AG04449 (cell line): ENCODE results near the gene PLEKHG4.

ENCODE experiments used
- CTCF ChIA-PET: fragments of 350-600 bp; formaldehyde crosslinking; extraction: SDS; loops from one replicate; lab custom pipeline; 2021; ENCODE audit warnings: antibody characterized with exemption; lab: Yijun Ruan, JAX
- POLR2A ChIA-PET: fragments of 400-600, 350-600 bp; formaldehyde crosslinking; extraction: SDS; loops from one replicate; lab custom pipeline; 2020; ENCODE audit warnings: antibody characterized with exemption, inconsistent platforms; lab: Yijun Ruan, JAX
- DNase-seq: peaks from one replicate; pipeline ENCODE4 v3.0.0-alpha.2; 2010; ENCODE audit warnings: low read depth, low spot score
- H3K4me3 ChIP-seq: 2 replicates; pipeline ENCODE4 v1.5.1; 2011; ENCODE audit warnings: low read depth, mild to moderate bottlenecking, control low read depth, low read length
- CTCF ChIP-seq: IDR thresholded peaks from one replicate; pipeline ENCODE4 v1.5.1; 2011; ENCODE audit warnings: mild to moderate bottlenecking, moderate library complexity, low read length, control low read depth, inconsistent platforms; ENCODE audit not compliant: insufficient read depth; ENCODE audit errors: missing control alignments

Gene PLEKHG4

GRCh38 chr16:67254801-67255552 lies 24.4 kb upstream of the PLEKHG4 start:
- ChIA-PET POLR2A (no interaction called here), CTCF (no interaction called here)
- no peak for TF ChIP-seq CTCF
- no peak for DNase-seq
- no peak overlapping the region for H3K4me3 ChIP-seq

- POLR2A ChIA-PET = no interaction called here
- no peak overlapping the region for H3K4me3 ChIP-seq
These were observed 23.6 kb upstream of the PLEKHG4 start for GRCh38 chr16:67255553-67256221.

DNA sequence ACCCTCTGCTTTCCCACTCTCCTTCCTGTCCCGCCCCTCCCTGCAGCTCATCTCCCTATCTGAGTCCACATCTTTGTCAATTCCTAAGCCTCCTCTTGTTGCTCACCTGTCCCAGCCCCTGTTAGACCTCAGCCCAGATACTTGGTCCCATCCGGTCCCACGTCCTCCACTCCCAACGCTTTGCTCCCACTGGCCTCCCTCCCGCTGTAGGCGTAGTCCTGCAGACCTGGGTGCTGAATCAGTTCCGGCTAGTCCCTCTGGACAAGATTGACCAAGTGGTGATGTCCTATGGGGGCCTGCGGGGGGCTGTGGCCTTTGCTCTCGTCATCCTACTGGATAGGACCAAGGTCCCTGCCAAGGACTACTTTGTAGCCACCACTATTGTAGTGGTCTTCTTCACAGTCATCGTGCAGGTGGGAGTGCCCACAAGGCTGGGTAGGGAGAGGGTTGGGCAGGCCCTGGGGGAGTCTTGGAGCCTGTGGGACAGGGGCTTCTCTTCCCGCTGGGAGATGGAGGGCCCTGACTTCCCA lies 22.6 kb upstream of the PLEKHG4 start:
- CTCF ChIA-PET = interaction anchor here (0.8 to 5.4 kb wide), 5 partner anchors 10 to 226 kb away, joined by 3 to 66 read pairs (median 4); no protein-coding TSS in a partner anchor
- TF ChIP-seq CTCF = no peak
- no peak overlapping the region for H3K4me3 ChIP-seq
- POLR2A ChIA-PET = no interaction called here
- no peak for DNase-seq

More at GRCh38 chr16:67255553-67256221, 23.6 kb upstream of the PLEKHG4 start:
- DNase-seq = no peak
- no peak for TF ChIP-seq CTCF
- CTCF ChIA-PET = interaction anchor here (0.8 kb wide), 1 partner anchor 12 kb away, joined by 3 read pairs; no protein-coding TSS in a partner anchor

DNA sequence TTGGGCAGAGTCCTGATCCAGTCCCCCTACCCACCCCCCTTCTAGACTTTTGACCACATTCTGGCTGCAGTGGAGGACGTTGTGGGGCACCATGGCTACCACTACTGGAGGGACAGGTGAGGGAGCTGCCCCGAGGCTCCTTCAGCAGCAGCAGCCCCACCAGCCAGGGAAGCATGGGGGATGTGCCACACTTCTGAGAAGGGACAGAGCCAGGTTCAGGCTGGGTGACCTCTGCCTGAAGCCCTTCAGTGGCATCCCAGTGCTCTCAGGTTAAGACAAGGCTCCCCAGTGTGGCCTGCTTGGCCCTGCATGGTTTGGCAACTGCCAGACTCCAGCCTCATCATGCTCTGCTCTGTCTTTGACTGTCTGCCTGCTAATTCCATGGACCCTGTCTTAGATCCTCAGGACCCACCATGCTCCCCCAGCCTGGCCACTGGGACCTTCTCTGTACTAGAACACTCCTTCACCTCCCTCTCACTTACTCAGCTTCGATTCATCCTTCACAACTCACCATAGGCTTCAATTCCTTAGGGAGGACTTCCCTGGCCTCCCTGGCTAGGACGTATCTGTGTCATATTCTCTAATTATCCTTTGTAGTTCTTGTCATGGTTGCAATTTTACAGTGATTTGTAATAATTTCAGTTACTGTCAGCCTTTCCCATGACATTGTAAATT lies 21.7 kb upstream of the PLEKHG4 start:
- no peak overlapping the region for H3K4me3 ChIP-seq
- ChIA-PET CTCF (interaction anchor here (0.7 to 5.4 kb wide), 9 partner anchors 8 to 225 kb away, joined by 3 to 66 read pairs (median 4); partner anchors contain the start of genes FHOD1, SLC9A5 and ZDHHC1), POLR2A (interaction anchor here (1.0 kb wide), 1 partner anchor 19 kb away, joined by 4 read pairs; no protein-coding TSS in a partner anchor)
- no peak for DNase-seq
- TF ChIP-seq CTCF = no peak

DNA sequence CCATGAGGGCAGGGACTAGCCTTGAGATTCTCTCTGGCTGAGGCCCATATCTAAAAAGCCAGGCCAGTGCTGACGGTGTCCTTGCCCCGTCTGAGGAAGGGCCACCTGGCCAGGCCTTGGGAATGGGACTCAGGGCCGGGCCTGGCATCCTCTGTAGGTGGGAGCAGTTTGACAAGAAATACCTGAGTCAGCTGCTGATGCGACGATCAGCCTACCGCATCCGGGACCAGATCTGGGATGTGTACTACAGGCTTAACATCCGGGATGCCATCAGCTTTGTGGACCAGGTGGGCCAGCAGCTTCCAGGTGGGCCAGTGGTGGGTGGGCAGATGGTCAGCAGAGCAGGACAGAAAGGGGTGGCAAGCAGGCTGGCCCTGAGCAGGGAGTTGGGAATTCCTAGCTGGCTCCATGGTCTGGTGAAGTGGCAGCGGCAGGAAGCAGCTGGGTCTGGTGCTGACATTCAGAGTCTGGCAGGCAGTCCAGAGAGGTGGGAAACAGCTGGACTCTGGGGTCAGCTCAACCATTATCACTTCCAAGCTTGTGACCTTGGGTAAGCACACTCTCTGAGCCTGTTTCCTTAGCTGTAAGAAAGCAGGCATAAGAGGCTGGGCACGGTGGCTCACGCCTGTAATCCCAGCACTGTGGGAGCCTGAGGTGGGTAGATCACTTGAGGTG lies 21.0 kb upstream of the PLEKHG4 start:
- H3K4me3 ChIP-seq = no peak overlapping the region
- ChIA-PET CTCF (interaction anchor here (0.6 to 5.4 kb wide), 11 partner anchors 8 to 223 kb away, joined by 3 to 66 read pairs (median 4); partner anchors contain the start of genes FHOD1, SLC9A5 and ZDHHC1), POLR2A (interaction anchor here (1.0 to 1.3 kb wide), 3 partner anchors 11 to 27 kb away, joined by 3 to 4 read pairs (median 3); partner anchors contain the start of gene FHOD1)
- no peak for TF ChIP-seq CTCF
- DNase-seq = no peak
